Thymus (tissue), 14 donors: ENCODE measurements around the gene FGFR4. TPM values are rescaled to one million over a fixed set of nuclear protein-coding genes. Genes with fewer than 3 reads are reported as not detected.
"Not testable (repeated sequence)": the region's sequence is repeated elsewhere in the genome, so short reads cannot be mapped to it uniquely, and the experiment has no call there.

Experiments
- DNase-seq, 9 donors: peaks; one replicate each; pipeline ENCODE4 v3.0.0-alpha.2; 2013; ENCODE audit warnings: low spot score in 9 of 9, low read depth in 6 of 9, missing footprints in 1 of 9
- H3K27ac ChIP-seq, 2 donors: one replicate each; pipeline ENCODE4 v1.5.1; 2013; ENCODE audit warnings: control low read depth in 1 of 2, low read depth in 1 of 2, low read length in 1 of 2, mild to moderate bottlenecking in 1 of 2, moderate library complexity in 1 of 2
- H3K27me3 ChIP-seq, 2 donors: one replicate each; pipeline ENCODE4 v1.5.1; 2013; ENCODE audit warnings: low read length in 1 of 2; ENCODE audit not compliant: control insufficient read depth in 2 of 2, insufficient read depth in 1 of 2
- H3K36me3 ChIP-seq, 2 donors: one replicate each; pipeline ENCODE4 v1.5.1; 2013; ENCODE audit warnings: low read length in 1 of 2, mild to moderate bottlenecking in 1 of 2, moderate library complexity in 1 of 2; ENCODE audit not compliant: control insufficient read depth in 2 of 2, insufficient read depth in 2 of 2
- H3K4me1 ChIP-seq, 2 donors: one replicate each; pipeline ENCODE4 v1.5.1; 2013; ENCODE audit warnings: low read length in 2 of 2; ENCODE audit not compliant: control insufficient read depth in 2 of 2, insufficient read depth in 2 of 2
- H3K4me3 ChIP-seq, 2 donors: one replicate each; pipeline ENCODE4 v1.5.1; 2013; ENCODE audit warnings: low read length in 2 of 2, control low read depth in 1 of 2, mild to moderate bottlenecking in 1 of 2
- H3K9me3 ChIP-seq, 2 donors: one replicate each; pipeline ENCODE4 v1.5.1; 2013; ENCODE audit warnings: low read length in 1 of 2, mild to moderate bottlenecking in 1 of 2; ENCODE audit not compliant: control insufficient read depth in 2 of 2, insufficient read depth in 1 of 2
- WGBS: extraction: QIAGEN DNeasy Blood & Tissue Kit; methylation state at CpG from one replicate; pipeline ENCODE4 v1.1.7; 2013; 5-methylcytosine and 5-hydroxymethylcytosine counted together
- long read RNA-seq, 10 donors: transcript quantifications; one replicate each; lab custom pipeline, GENCODE V29; 2026
- polyA plus RNA-seq: library from polyadenylated mRNA; stranded (reverse); fragments of 200-250 nt; gene quantifications from one replicate; pipeline ENCODE4 v1.2.3, GENCODE V29; 2013
- total RNA-seq: library from RNA; stranded (reverse); fragments of 120-200 nt; gene quantifications from one replicate; pipeline ENCODE4 v1.2.4, GENCODE V29; 2013
- donor health status: healthy.

The FGFR4 gene
- total RNA-seq, result 0.28 TPM
- 1.7 TPM for polyA plus RNA-seq
- long read RNA-seq, donor 1, result 0 reads
- long read RNA-seq, donor 2, result 0 reads
- long read RNA-seq, donor 3, result 0 reads
- long read RNA-seq, donor 4, partial matches to known transcripts, result 0 of 1 reads
- long read RNA-seq, donor 4, other reads (novel, unspliced or antisense), result 0 of 1 reads
- long read RNA-seq, donor 5, partial matches to known transcripts, result 0 of 2 reads
- long read RNA-seq, donor 5, other reads (novel, unspliced or antisense), result 0 of 2 reads
- long read RNA-seq, donor 6, result 0 reads
- long read RNA-seq, donor 7, partial matches to known transcripts, result 0 of 1 reads
- long read RNA-seq, donor 7, other reads (novel, unspliced or antisense), result 0 of 1 reads
- long read RNA-seq, donor 8, result 0 reads
- long read RNA-seq, donor 9, result 0 reads
- long read RNA-seq, donor 10, result 0 reads

GRCh38 chr5:177086654-177087397 is at the start of gene FGFR4:
FGFR4 (plus strand) TSS chr5:177086915; CDS start chr5:177089603, 2,688 bp downstream.
- peaks cover 9 to 49% of the 10 kb centered on the region in 2 donors for H3K27me3 ChIP-seq
- no peaks in the 10 kb centered on the region for H3K36me3 ChIP-seq
- H3K9me3 ChIP-seq, result no peaks in the 10 kb centered on the region
- peak within 1 kb of the TSS; percentile 24 to 44 for H3K4me3 ChIP-seq
- 2% methylated on average over 66 of the region's 68 CpGs for WGBS
- peaks cover 10 to 11% of the 10 kb centered on the region in 2 donors for H3K4me1 ChIP-seq
- DNase-seq, result peak in 8 of 9 donors; percentile 20 to 70 (median 50)
- H3K27ac ChIP-seq, result no peak within 1 kb of the TSS

GRCh38 chr5:177036921-177037320 is 49.8 kb upstream of the FGFR4 start:
- H3K36me3 ChIP-seq, result peaks cover 21 to 29% of the 10 kb centered on the region in 2 donors
- WGBS, result 86% methylated on average over 5 of the region's 5 CpGs

GRCh38 chr5:177040814-177041420 is 45.8 kb upstream of the FGFR4 start:
- Histone ChIP-seq H3K27ac (no peak overlapping the region), H3K4me1 (peaks cover 2 to 4% of the 10 kb centered on the region in 2 donors), H3K4me3 (no peak overlapping the region), H3K27me3 (no peaks in the 10 kb centered on the region), H3K9me3 (no peaks in the 10 kb centered on the region), H3K36me3 (peaks cover 35 to 53% of the 10 kb centered on the region in 2 donors)
- WGBS, result 95% methylated on average over 3 of the region's 3 CpGs
- no peak for DNase-seq

More at GRCh38 chr5:177036921-177037320, 49.8 kb upstream of the FGFR4 start:
- Histone ChIP-seq H3K4me3 (no peak overlapping the region), H3K27ac (no peak overlapping the region), H3K27me3 (no peaks in the 10 kb centered on the region), H3K4me1 (peaks cover 6 to 7% of the 10 kb centered on the region in 2 donors), H3K9me3 (no peaks in the 10 kb centered on the region)
- no peak for DNase-seq

DNA sequence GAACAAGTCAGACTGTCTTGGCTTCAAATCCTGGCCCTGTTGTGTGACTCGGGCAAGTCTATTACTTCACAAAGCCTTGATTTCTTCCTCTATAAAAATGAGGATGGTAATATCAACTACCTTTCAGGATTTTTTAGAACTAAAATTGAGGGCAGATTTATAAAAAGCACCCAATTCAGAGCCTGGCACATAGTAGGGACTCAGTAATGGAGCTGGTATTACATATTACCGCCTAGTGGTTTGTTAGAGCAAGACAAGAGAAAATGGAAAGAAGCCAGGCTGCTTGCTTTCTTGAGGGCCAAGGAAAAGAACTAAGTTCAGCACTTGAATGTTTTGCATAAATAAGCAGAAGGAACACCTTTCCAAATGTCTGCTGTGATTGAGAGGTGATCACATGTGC is 44.8 kb upstream of the FGFR4 start:
- Histone ChIP-seq H3K36me3 (peaks cover 34 to 53% of the 10 kb centered on the region in 2 donors), H3K4me1 (no peaks in the 10 kb centered on the region), H3K4me3 (no peak overlapping the region), H3K9me3 (no peaks in the 10 kb centered on the region), H3K27me3 (no peaks in the 10 kb centered on the region), H3K27ac (no peak overlapping the region)
- DNase-seq, result no peak
- 96% methylated on average over 2 of the region's 2 CpGs for WGBS

- Histone ChIP-seq H3K27ac (no peak overlapping the region), H3K4me3 (no peak overlapping the region), H3K4me1 (no peaks in the 10 kb centered on the region), H3K36me3 (peaks cover 31 to 58% of the 10 kb centered on the region in 2 donors), H3K27me3 (no peaks in the 10 kb centered on the region), H3K9me3 (no peaks in the 10 kb centered on the region)
- no peak for DNase-seq
- 97% methylated on average over 6 of the region's 6 CpGs for WGBS
Measured at GRCh38 chr5:177043114-177043513, 43.6 kb upstream of the FGFR4 start.

- H3K9me3 ChIP-seq, result no peaks in the 10 kb centered on the region
- no peaks in the 10 kb centered on the region for H3K4me1 ChIP-seq
- 93% methylated on average over 1 of the region's 1 CpG for WGBS
- H3K36me3 ChIP-seq, result peaks cover 34 to 62% of the 10 kb centered on the region in 2 donors
- no peaks in the 10 kb centered on the region for H3K27me3 ChIP-seq
- DNase-seq, result no peak
- no peak overlapping the region for H3K27ac ChIP-seq
- H3K4me3 ChIP-seq, result no peak overlapping the region
Measured at GRCh38 chr5:177043958-177044357, 42.8 kb upstream of the FGFR4 start.

- no peak for DNase-seq
- H3K4me3 ChIP-seq, result no peak overlapping the region
- H3K27ac ChIP-seq, result no peak overlapping the region
- 100% methylated on average over 1 of the region's 1 CpG for WGBS
- peaks cover 38 to 63% of the 10 kb centered on the region in 2 donors for H3K36me3 ChIP-seq
- no peaks in the 10 kb centered on the region for H3K27me3 ChIP-seq
- no peaks in the 10 kb centered on the region for H3K4me1 ChIP-seq
- no peaks in the 10 kb centered on the region for H3K9me3 ChIP-seq
Measured at GRCh38 chr5:177044641-177045040, 42.1 kb upstream of the FGFR4 start.

GRCh38 chr5:177045631-177046030 is 41.1 kb upstream of the FGFR4 start:
- no peaks in the 10 kb centered on the region for H3K9me3 ChIP-seq
- DNase-seq, result no peak
- no peak overlapping the region for H3K4me3 ChIP-seq
- no peaks in the 10 kb centered on the region for H3K4me1 ChIP-seq
- no peak overlapping the region for H3K27ac ChIP-seq
- no peaks in the 10 kb centered on the region for H3K27me3 ChIP-seq
- WGBS, result 98% methylated on average over 4 of the region's 4 CpGs
- H3K36me3 ChIP-seq, result peaks cover 40 to 69% of the 10 kb centered on the region in 2 donors

DNA sequence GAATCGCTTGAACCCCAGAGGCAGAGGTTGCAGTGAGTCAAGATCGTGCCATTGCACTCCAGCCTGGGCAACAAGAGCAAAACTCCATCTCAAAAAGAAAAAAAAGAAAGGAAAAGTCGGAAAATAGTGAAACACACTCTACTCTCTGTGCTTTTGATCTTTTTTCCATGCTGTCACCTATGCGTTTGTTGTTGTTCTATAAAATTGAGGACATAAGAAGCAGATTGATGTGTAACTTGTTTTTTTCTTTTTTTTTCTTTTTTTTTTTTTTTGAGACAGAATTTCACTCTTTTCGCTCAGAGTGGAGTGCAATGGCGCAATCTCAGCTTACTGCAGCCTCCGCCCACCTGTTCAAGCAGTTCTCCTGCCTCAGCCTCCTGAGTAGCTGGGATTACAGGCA is 38.2 kb upstream of the FGFR4 start:
- DNase-seq, H3K4me1 ChIP-seq, H3K4me3 ChIP-seq, H3K27me3 ChIP-seq, H3K9me3 ChIP-seq, H3K27ac ChIP-seq: not testable (repeated sequence)
- 97% methylated on average over 7 of the region's 7 CpGs for WGBS
- H3K36me3 ChIP-seq, result peaks cover 28 to 66% of the 10 kb centered on the region in 2 donors
